Measurements from ENCODE around the gene SMIM41. TPM values are rescaled to one million over a fixed set of nuclear protein-coding genes. Genes with fewer than 3 reads are reported as not detected.

Gene SMIM41
- total RNA-seq, 2 donors from 2014 or later = not detected

DNA sequence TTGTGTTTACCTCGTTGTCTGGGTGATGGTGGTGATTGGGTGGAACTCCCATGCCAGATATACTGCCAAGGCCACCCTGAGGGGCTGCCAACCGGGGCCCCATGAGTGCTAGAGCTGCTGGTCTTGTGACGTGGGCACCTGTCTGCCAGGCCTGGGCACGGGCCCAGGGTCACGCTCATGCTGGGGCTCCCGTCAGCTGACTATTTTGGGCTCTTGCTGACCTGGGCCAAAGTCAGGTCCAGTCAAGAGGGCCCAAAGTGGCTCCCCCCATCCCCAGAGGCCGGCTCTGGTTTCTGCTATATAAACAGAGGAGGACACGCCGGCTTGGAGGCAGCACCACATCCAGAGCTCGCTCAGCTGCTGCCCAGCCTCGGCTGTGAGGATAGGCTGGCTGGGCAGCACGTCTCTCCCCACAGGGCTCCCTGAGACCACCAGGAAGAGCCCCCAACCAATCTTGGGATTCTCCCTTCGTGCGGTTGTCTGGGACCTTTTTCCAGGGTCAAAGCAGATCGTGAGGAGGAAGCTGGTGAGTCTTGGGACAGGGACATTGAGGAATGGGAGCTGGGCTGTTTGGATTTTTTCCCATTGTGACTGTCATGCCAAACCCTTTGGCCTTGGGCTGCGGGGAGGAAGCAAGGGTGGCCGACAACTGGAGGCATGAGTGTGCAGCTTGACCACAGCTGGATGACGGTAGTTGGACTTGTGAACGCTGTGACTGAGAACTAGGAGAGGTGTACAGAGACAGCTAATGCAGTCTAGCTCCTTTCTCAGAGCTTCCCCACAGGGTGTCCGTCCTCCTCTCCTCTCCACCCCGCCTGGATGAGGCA lies 35.9 kb upstream of the SMIM41 start:
- Mint-ChIP-seq H3K36me3 (ENCODE audit: insufficient read depth in 2 of 2) (no peaks in the 10 kb centered on the region), H3K9me3 (no peaks in the 10 kb centered on the region), H3K27me3 (ENCODE audit: low read depth) (no peaks in the 10 kb centered on the region), H3K4me3 (no peak overlapping the region), H3K4me1 (ENCODE audit: low read depth) (peaks cover 53% of the 10 kb centered on the region), H3K27ac (no peak overlapping the region)
- DNase-seq (no peak), ATAC-seq (replicated peaks in 1 of 2) (no peak)

DNA sequence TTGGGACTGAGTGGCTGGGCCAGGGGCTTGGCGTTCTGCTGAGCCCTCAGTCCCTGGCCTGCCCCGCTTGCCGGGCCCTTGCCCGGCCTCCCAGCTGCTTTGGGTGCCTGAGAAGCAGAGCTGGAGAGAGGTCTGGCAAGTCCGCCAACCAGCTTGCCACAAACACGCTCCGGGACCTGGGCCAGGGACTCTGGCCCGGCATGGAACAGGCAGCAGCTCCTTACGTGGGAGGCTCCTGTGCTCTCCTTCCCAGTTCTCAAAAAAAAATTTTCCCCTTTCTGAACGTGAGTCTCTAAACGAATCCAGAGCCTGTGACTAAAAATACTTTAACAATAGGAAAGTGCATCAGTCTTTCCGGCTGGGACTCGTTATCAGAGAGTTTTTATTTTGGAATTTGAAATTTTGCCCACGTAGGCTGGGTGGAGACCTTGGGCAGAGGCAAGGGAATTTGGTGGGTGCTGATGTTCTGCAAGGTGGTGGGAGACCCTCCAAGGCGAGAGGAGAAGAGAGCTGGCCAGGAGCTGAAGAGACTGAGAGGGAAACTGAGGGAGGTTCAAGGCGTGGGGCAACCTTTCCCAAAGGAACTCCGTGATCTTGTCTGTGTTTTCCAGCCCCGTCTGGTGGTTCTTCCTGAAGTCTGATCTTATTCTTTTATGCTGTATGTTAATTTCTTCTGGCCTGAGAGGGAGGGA lies 35.1 kb upstream of the SMIM41 start:
- Mint-ChIP-seq H3K36me3 (ENCODE audit: insufficient read depth in 2 of 2) (peaks cover 2% of the 10 kb centered on the region in 2 donors), H3K4me3 (no peak overlapping the region), H3K27me3 (ENCODE audit: low read depth) (no peaks in the 10 kb centered on the region), H3K4me1 (ENCODE audit: low read depth) (peaks cover 50% of the 10 kb centered on the region), H3K27ac (no peak overlapping the region), H3K9me3 (no peaks in the 10 kb centered on the region)
- no peak for ATAC-seq (replicated peaks in 1 of 2)
- DNase-seq = no peak

DNA sequence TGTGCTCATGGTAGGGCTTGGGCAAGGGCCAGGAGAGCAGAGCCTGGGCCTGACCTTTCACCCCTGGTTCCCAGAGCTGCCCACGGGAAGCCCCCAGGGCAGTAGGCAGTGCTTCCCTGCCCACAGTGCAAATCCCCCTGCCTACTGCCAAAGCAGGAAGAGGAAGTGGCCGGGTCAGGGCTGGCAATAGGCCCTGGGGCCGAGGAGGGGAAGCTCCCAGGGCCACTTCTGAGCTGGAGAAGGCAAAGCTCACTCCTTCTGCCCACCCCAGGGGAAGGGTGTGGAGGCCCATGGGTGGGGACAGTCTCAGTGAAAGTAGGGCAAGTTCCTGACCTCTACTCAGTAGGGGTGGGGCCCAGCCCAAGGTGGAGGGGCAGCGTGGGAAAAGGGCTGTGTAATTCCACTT lies 33.7 kb upstream of the SMIM41 start:
- H3K9me3 Mint-ChIP-seq = no peaks in the 10 kb centered on the region
- DNase-seq = no peak
- no peak overlapping the region for H3K27ac Mint-ChIP-seq
- H3K4me1 Mint-ChIP-seq (ENCODE audit: low read depth) = peaks cover 48% of the 10 kb centered on the region
- H3K27me3 Mint-ChIP-seq (ENCODE audit: low read depth) = no peaks in the 10 kb centered on the region
- peaks cover 2% of the 10 kb centered on the region in 2 donors for H3K36me3 Mint-ChIP-seq (ENCODE audit: insufficient read depth in 2 of 2)
- ATAC-seq (replicated peaks in 1 of 2) = no peak
- no peak overlapping the region for H3K4me3 Mint-ChIP-seq

DNA sequence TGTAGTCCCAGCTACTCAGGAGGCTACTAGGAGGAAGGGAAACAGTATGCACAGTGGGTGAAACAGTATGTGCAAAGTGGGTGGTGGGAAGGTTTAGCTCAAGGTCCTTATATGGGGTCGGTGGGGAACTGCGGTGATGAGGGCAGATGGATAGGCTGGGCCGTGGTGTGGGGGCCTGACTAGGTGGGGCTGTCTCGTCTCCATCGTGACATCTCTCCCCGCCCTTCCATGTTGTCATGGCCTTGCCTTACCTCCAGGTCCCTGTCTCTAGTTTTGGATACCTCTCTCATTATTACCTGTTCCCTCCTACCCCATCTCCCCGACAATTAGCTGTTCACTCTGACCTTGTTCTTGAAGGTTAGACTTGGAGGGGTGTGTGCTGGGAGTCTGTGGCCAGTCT lies 32.6 kb upstream of the SMIM41 start:
- no peaks in the 10 kb centered on the region for H3K27me3 Mint-ChIP-seq (ENCODE audit: low read depth)
- peaks cover 4 to 6% of the 10 kb centered on the region in 2 donors for H3K36me3 Mint-ChIP-seq (ENCODE audit: insufficient read depth in 2 of 2)
- no peak overlapping the region for H3K4me3 Mint-ChIP-seq
- no peak for DNase-seq
- no peaks in the 10 kb centered on the region for H3K9me3 Mint-ChIP-seq
- no peak for ATAC-seq (replicated peaks in 1 of 2)
- H3K4me1 Mint-ChIP-seq (ENCODE audit: low read depth) = peaks cover 41% of the 10 kb centered on the region
- no peak overlapping the region for H3K27ac Mint-ChIP-seq

DNA sequence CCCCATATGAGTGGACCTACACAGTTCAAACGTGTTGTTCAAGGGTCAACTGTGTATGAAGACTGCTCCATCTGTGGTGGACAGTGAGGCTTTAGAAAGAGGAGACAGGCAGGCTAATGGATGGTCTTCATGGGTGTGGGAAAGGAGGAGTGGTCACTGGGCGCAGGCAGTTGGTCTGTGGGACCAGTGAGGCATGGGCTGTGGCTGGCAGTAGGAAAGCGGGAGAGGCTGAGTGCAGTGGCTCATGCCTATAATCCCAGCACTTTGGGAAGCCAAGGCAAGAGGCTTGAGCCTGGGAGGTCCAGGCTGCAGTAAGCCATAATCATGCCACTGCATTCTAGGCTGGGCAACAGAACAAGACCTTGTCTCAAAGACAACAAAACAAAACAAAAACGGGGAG lies 30.2 kb upstream of the SMIM41 start:
- no peak for DNase-seq
- no peak for ATAC-seq (replicated peaks in 1 of 2)
- peak overlapping the region; percentile 93 to 98 for H3K4me3 Mint-ChIP-seq
- H3K9me3 Mint-ChIP-seq = no peaks in the 10 kb centered on the region
- peaks cover 7 to 11% of the 10 kb centered on the region in 2 donors for H3K36me3 Mint-ChIP-seq (ENCODE audit: insufficient read depth in 2 of 2)
- peak overlapping the region; percentile 6 for H3K27ac Mint-ChIP-seq
- H3K4me1 Mint-ChIP-seq (ENCODE audit: low read depth) = peaks cover 48% of the 10 kb centered on the region
- H3K27me3 Mint-ChIP-seq (ENCODE audit: low read depth) = no peaks in the 10 kb centered on the region

DNA sequence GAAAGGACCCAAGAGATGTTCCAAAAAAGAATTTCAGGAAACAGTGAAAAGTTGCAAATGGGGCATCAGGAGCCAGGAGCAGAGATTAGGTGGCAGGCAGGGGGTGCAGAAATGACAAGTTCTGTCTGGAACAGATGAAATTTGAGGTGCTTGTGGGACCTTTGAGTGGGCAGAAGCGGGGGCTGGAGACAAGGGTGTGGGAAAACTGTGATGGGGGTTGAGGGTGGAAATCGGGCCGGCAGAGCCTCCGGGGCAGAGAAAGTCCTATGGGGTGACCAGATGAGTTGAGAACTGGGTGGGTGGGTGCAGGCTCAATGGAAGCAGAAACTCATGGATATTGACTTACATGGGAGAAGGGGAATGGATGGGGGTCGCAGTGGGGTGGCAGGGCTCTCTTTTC lies 29.8 kb upstream of the SMIM41 start:
- no peaks in the 10 kb centered on the region for H3K27me3 Mint-ChIP-seq (ENCODE audit: low read depth)
- DNase-seq (no peak), ATAC-seq (replicated peaks in 1 of 2) (no peak)
- H3K4me1 Mint-ChIP-seq (ENCODE audit: low read depth) = peaks cover 48% of the 10 kb centered on the region
- H3K36me3 Mint-ChIP-seq (ENCODE audit: insufficient read depth in 2 of 2) = peaks cover 7 to 11% of the 10 kb centered on the region in 2 donors
- H3K27ac Mint-ChIP-seq = peak overlapping the region; percentile 6
- H3K4me3 Mint-ChIP-seq = peak overlapping the region; percentile 93 to 98
- H3K9me3 Mint-ChIP-seq = no peaks in the 10 kb centered on the region

DNA sequence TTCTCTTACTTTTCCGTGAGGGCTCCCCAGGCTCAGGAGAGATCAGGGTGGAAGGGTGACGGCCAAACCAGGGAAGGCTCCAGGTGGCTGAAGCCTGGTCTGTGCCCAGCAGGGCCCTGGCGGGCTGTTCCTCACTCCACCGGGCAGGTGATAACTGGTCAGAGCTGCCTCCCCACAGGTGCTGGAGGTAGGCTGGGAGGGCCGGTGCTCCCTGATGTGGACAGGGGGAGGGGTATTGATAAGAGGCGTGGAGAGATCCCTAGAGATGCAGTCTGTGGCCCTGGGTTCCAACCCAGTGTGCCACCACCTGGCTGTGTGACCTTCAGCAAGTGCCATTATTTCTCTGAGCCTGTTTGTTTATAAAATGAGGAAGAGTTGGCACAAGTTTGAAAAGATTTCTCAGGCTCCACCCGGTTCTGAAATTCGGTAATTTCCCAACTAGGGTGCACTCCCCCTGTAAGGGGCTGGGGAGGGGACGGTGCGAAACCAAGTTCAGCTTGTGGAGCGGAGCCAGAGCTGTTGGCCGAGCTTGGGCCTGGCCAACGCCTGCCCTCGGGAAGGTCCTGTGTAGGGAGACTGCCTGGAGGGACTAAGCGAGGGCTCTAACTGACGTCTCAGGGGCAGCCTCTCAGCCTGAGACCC lies 29.3 kb upstream of the SMIM41 start:
- Mint-ChIP-seq H3K4me1 (ENCODE audit: low read depth) (peaks cover 47% of the 10 kb centered on the region), H3K4me3 (peak overlapping the region; percentile 93 to 98), H3K27ac (peak overlapping the region; percentile 84), H3K27me3 (ENCODE audit: low read depth) (no peaks in the 10 kb centered on the region), H3K9me3 (no peaks in the 10 kb centered on the region), H3K36me3 (ENCODE audit: insufficient read depth in 2 of 2) (peaks cover 9 to 11% of the 10 kb centered on the region in 2 donors)
- ATAC-seq (replicated peaks in 1 of 2) (no peak), DNase-seq (no peak)

DNA sequence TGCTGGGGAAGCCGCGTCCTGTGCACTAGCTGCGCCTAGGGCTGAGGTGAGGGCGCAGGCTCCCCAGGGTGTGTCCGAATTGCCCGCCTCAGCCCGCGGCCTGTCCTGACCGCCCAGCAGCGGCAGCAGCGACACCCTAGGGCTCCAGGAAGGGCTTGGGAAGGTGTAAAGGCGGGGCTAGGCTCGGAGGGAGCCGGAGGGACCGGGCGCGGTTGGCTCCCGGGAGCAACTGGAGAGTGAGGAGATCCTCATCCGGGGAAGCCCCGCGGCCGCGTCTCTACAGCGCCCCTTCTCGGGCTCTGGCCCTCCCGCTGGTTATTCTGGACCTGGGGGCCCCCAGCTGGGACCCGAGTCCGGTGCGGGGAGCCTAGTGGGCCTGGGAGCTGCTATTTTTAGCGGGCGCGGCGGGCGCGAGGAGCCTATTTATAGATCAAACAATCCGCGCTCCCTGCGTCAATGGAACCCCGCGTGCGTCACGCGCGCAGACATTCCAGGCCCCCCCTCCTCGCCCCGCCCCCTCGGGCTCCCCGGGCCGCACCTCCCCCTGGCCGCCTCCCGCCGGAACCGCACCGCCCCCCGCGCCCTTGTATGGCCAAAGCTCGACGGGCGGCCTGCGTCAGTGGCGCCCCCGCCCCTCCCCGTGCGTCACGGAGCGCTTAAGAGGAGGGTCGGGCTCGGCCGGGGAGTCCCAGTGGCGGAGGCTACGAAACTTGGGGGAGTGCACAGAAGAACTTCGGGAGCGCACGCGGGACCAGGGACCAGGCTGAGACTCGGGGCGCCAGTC lies 28.6 kb upstream of the SMIM41 start, which contains the start of gene NR4A1:
Gene NR4A1 (plus strand): TSS at position 685 of the 784 bp plus-strand sequence. CDS start 2,887 bp downstream, outside the sequence.
- DNase-seq = peak; percentile 98 to 99
- Mint-ChIP-seq H3K9me3 (no peaks in the 10 kb centered on the region), H3K4me3 (peak within 1 kb of the TSS; percentile 93 to 98), H3K27me3 (ENCODE audit: low read depth) (no peaks in the 10 kb centered on the region), H3K36me3 (ENCODE audit: insufficient read depth in 2 of 2) (peaks cover 9 to 11% of the 10 kb centered on the region in 2 donors), H3K27ac (peak within 1 kb of the TSS; percentile 84), H3K4me1 (ENCODE audit: low read depth) (peaks cover 40% of the 10 kb centered on the region)
- ATAC-seq (replicated peaks in 1 of 2) = peak; percentile 92

DNA sequence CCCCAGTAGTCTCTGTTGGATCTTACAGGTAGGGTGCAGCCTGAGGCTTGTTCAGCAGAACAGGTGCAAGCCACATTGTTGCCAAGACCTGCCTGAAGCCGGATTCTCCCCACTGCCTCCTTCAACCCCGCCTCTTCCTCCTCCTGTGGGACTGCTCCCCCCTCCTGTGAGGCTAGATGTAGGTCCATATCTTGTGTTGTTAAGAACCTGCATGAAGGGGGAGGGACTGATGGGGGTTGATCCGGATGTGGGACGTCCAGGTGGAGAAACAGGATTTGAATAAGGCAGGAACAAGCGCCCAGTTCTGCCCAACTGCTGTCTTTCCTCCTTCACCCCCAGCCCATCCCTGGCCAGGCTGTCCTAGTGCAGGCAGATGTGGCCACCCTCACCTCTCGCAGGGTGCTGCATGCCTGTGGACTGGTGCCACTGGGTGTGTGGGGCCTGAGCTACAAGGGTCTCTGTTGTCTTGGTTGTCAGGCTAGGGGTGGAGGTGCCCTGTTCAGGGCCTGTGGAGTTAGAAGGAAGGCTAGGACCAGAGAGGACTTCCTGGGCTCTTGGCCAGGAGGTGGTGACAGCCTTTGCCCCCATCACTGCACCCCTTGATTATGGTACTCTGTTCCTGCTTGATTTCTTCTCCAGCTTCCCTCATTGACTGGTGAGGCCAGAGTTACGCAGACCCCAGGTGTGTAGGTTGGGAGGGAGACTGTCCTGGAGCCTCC lies 26.9 kb upstream of the SMIM41 start:
- no peaks in the 10 kb centered on the region for H3K9me3 Mint-ChIP-seq
- peaks cover 43% of the 10 kb centered on the region for H3K4me1 Mint-ChIP-seq (ENCODE audit: low read depth)
- H3K36me3 Mint-ChIP-seq (ENCODE audit: insufficient read depth in 2 of 2) = peaks cover 11 to 17% of the 10 kb centered on the region in 2 donors
- DNase-seq (no peak), ATAC-seq (replicated peaks in 1 of 2) (no peak)
- H3K4me3 Mint-ChIP-seq = peak overlapping the region; percentile 93 to 98
- H3K27me3 Mint-ChIP-seq (ENCODE audit: low read depth) = no peaks in the 10 kb centered on the region
- H3K27ac Mint-ChIP-seq = peak overlapping the region; percentile 70

DNA sequence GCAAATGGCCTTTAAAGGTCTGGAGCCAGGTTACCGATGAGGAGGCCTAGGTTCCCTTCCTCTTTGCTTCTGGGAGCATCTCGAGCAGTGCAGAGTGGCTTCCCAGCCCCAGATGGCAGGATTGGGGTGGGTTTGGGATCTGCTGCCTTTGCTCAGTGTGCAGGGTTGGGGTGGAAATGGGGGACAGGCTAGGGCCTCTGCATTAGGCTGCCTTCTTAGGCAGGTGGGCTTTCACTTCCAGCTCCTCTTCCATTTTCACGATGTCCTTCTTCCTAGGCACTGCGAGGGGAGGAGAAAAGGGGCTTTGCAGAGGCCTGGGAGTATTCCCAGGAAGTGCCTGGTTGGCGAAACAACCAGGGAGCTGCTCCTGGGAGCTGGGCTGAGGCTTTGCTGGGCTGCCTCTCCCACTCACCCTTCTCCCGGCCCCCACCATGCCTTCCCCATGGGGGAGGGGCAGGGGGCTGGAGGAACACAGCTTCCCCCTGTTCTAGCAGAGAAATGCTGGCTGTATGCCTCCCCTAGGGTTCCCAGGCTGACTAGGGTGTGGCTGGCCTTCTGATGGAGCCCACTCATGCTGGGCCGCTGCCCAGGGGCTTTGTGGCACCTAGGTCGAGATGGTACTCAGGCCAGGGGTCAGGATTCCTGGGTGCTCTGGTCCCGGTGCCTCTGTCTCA lies 25.8 kb upstream of the SMIM41 start:
- Mint-ChIP-seq H3K27me3 (ENCODE audit: low read depth) (no peaks in the 10 kb centered on the region), H3K4me3 (peak overlapping the region; percentile 93 to 98), H3K36me3 (ENCODE audit: insufficient read depth in 2 of 2) (peaks cover 15 to 17% of the 10 kb centered on the region in 2 donors), H3K4me1 (ENCODE audit: low read depth) (peaks cover 43% of the 10 kb centered on the region), H3K9me3 (no peaks in the 10 kb centered on the region), H3K27ac (no peak overlapping the region)
- no peak for ATAC-seq (replicated peaks in 1 of 2)
- no peak for DNase-seq

DNA sequence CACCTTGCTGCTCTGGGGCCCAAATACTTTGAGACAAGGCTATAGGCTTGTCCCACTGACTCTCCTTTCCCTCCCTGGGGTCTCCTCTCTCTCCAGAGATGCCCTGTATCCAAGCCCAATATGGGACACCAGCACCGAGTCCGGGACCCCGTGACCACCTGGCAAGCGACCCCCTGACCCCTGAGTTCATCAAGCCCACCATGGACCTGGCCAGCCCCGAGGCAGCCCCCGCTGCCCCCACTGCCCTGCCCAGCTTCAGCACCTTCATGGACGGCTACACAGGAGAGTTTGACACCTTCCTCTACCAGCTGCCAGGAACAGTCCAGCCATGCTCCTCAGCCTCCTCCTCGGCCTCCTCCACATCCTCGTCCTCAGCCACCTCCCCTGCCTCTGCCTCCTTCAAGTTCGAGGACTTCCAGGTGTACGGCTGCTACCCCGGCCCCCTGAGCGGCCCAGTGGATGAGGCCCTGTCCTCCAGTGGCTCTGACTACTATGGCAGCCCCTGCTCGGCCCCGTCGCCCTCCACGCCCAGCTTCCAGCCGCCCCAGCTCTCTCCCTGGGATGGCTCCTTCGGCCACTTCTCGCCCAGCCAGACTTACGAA lies 25.2 kb upstream of the SMIM41 start:
- Mint-ChIP-seq H3K9me3 (no peaks in the 10 kb centered on the region), H3K27ac (no peak overlapping the region), H3K36me3 (ENCODE audit: insufficient read depth in 2 of 2) (peaks cover 13 to 15% of the 10 kb centered on the region in 2 donors), H3K27me3 (ENCODE audit: low read depth) (no peaks in the 10 kb centered on the region), H3K4me3 (peak overlapping the region; percentile 46 to 98), H3K4me1 (ENCODE audit: low read depth) (peaks cover 40% of the 10 kb centered on the region)
- DNase-seq (no peak), ATAC-seq (replicated peaks in 1 of 2) (no peak)
